Astrocyte (in vitro differentiated cells and primary cell): ENCODE measurements around the gene CSGALNACT2. TPM values are rescaled to one million over a fixed set of nuclear protein-coding genes. Genes with fewer than 3 reads are reported as not detected.

Experiments
- DNase-seq: peaks from one replicate; pipeline ENCODE4 v3.0.0-alpha.2; 2010; ENCODE audit warnings: low read depth
- FAIRE-seq: peaks from 2 replicates; lab custom pipeline; 2011; peaks lifted over from hg19 to GRCh38; lab: Jason Lieb, UNC
- H2AFZ ChIP-seq: 2 replicates; pipeline ENCODE4 v1.6.0; 2012; ENCODE audit warnings: low read depth, low read length, inconsistent platforms
- H3K27ac ChIP-seq: 2 replicates; pipeline ENCODE4 v1.5.1; 2011; ENCODE audit warnings: low read depth, low read length, inconsistent platforms
- H3K27me3 ChIP-seq: 2 replicates; pipeline ENCODE4 v1.6.0; 2011; ENCODE audit warnings: low read length, inconsistent platforms; ENCODE audit not compliant: insufficient read depth
- H3K36me3 ChIP-seq: 2 replicates; pipeline ENCODE4 v1.5.1; 2011; ENCODE audit warnings: low read length, inconsistent platforms; ENCODE audit not compliant: insufficient read depth
- H3K4me1 ChIP-seq: 2 replicates; pipeline ENCODE4 v1.5.1; 2011; ENCODE audit warnings: low read length, inconsistent platforms; ENCODE audit not compliant: insufficient read depth
- H3K4me2 ChIP-seq: 2 replicates; pipeline ENCODE4 v1.6.0; 2012; ENCODE audit warnings: low read length, inconsistent platforms
- H3K4me3 ChIP-seq: 2 replicates; pipeline ENCODE4 v1.5.1; 2011; ENCODE audit warnings: low read depth, mild to moderate bottlenecking, low read length, inconsistent platforms; ENCODE audit not compliant: insufficient read depth
- H3K79me2 ChIP-seq: 2 replicates; pipeline ENCODE4 v1.6.0; 2012; ENCODE audit warnings: mild to moderate bottlenecking, low read length, inconsistent platforms; ENCODE audit not compliant: insufficient read depth
- H3K9ac ChIP-seq: 2 replicates; pipeline ENCODE4 v1.6.0; 2012; ENCODE audit warnings: mild to moderate bottlenecking, low read length, inconsistent platforms
- H3K9me3 ChIP-seq: 2 replicates; pipeline ENCODE4 v1.5.1; 2012; ENCODE audit warnings: low read depth, mild to moderate bottlenecking, low read length, inconsistent platforms; ENCODE audit not compliant: insufficient read depth
- H4K20me1 ChIP-seq: 2 replicates; pipeline ENCODE4 v1.6.0; 2012; ENCODE audit warnings: low read length, inconsistent platforms; ENCODE audit not compliant: insufficient read depth
- H3K27ac Mint-ChIP-seq: one replicate; pipeline ENCODE4 v1.8.0; 2021; ENCODE audit warnings: mild to moderate bottlenecking, mixed read lengths; ENCODE audit not compliant: unreplicated experiment
- H3K27me3 Mint-ChIP-seq: one replicate; pipeline ENCODE4 v1.8.0; 2021; ENCODE audit warnings: low read depth, mixed read lengths; ENCODE audit not compliant: unreplicated experiment
- H3K36me3 Mint-ChIP-seq: one replicate; pipeline ENCODE4 v1.8.0; 2021; ENCODE audit warnings: low read depth, mixed read lengths; ENCODE audit not compliant: unreplicated experiment
- H3K4me1 Mint-ChIP-seq: one replicate; pipeline ENCODE4 v1.8.0; 2021; ENCODE audit warnings: low read depth, mixed read lengths; ENCODE audit not compliant: unreplicated experiment
- H3K4me3 Mint-ChIP-seq: one replicate; pipeline ENCODE4 v1.8.0; 2021; ENCODE audit warnings: mild to moderate bottlenecking, moderate library complexity, mixed read lengths; ENCODE audit not compliant: unreplicated experiment
- H3K9me3 Mint-ChIP-seq: one replicate; pipeline ENCODE4 v1.8.0; 2021; ENCODE audit warnings: mild to moderate bottlenecking, mixed read lengths; ENCODE audit not compliant: unreplicated experiment
- EZH2 ChIP-seq: IDR thresholded peaks from 2 replicates; pipeline ENCODE4 v1.6.1; 2012; ENCODE audit warnings: mild to moderate bottlenecking, low read length, inconsistent platforms; ENCODE audit not compliant: insufficient read depth
- total RNA-seq: library from RNA; stranded (reverse); gene quantifications from 2 replicates; pipeline ENCODE4 v1.2.1, GENCODE V29; 2021
- TF ChIP-seq, protein P1 (sequence below): IDR thresholded peaks from 2 replicates; pipeline ENCODE4 v1.5.1; 2011; ENCODE audit warnings: low read depth, mild to moderate bottlenecking, inconsistent platforms, low read length, moderate library complexity; ENCODE audit not compliant: insufficient read depth

CSGALNACT2 gene
- total RNA-seq, 1 donor from 2014 or later, result 28.5 TPM

GRCh38 chr10:43196981-43197833 lies 59.0 kb downstream of the CSGALNACT2 start:
- no peaks in the 10 kb centered on the region for H3K9me3 Mint-ChIP-seq
- no peaks in the 10 kb centered on the region for H3K27me3 Mint-ChIP-seq
- Histone ChIP-seq H3K9ac (no peak overlapping the region), H3K36me3 (no peaks in the 10 kb centered on the region), H3K4me2 (no peak overlapping the region), H3K79me2 (no peaks in the 10 kb centered on the region), H3K4me1 (peaks cover 2% of the 10 kb centered on the region), H3K27ac (no peak overlapping the region), H3K4me3 (no peak overlapping the region), H4K20me1 (peaks cover under 1% of the 10 kb centered on the region), H3K9me3 (no peaks in the 10 kb centered on the region), H3K27me3 (no peaks in the 10 kb centered on the region), H2AFZ (no peak overlapping the region)
- no peak for FAIRE-seq
- no peak for DNase-seq
- no peaks in the 10 kb centered on the region for H3K4me1 Mint-ChIP-seq
- H3K36me3 Mint-ChIP-seq, result peaks cover 28% of the 10 kb centered on the region
- H3K4me3 Mint-ChIP-seq, result no peak overlapping the region
- TF ChIP-seq EZH2, result no peak
- TF ChIP-seq, protein P1, sequence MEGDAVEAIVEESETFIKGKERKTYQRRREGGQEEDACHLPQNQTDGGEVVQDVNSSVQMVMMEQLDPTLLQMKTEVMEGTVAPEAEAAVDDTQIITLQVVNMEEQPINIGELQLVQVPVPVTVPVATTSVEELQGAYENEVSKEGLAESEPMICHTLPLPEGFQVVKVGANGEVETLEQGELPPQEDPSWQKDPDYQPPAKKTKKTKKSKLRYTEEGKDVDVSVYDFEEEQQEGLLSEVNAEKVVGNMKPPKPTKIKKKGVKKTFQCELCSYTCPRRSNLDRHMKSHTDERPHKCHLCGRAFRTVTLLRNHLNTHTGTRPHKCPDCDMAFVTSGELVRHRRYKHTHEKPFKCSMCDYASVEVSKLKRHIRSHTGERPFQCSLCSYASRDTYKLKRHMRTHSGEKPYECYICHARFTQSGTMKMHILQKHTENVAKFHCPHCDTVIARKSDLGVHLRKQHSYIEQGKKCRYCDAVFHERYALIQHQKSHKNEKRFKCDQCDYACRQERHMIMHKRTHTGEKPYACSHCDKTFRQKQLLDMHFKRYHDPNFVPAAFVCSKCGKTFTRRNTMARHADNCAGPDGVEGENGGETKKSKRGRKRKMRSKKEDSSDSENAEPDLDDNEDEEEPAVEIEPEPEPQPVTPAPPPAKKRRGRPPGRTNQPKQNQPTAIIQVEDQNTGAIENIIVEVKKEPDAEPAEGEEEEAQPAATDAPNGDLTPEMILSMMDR, result no peak
- H3K27ac Mint-ChIP-seq, result no peak overlapping the region

- no peaks in the 10 kb centered on the region for H3K79me2 ChIP-seq
- H3K4me3 Mint-ChIP-seq, result peak overlapping the region; percentile 57
- H4K20me1 ChIP-seq, result no peaks in the 10 kb centered on the region
- no peak overlapping the region for H2AFZ ChIP-seq
- H3K36me3 ChIP-seq, result no peaks in the 10 kb centered on the region
- DNase-seq, result no peak
- no peak overlapping the region for H3K9ac ChIP-seq
- no peaks in the 10 kb centered on the region for H3K9me3 ChIP-seq
- peaks cover 28% of the 10 kb centered on the region for H3K36me3 Mint-ChIP-seq
- no peaks in the 10 kb centered on the region for H3K27me3 Mint-ChIP-seq
- no peak overlapping the region for H3K27ac Mint-ChIP-seq
- TF ChIP-seq EZH2, result no peak
- TF ChIP-seq, protein P1, result peak; percentile 27
- no peak overlapping the region for H3K4me3 ChIP-seq
- H3K4me1 Mint-ChIP-seq, result no peaks in the 10 kb centered on the region
- H3K27me3 ChIP-seq, result no peaks in the 10 kb centered on the region
- H3K9me3 Mint-ChIP-seq, result no peaks in the 10 kb centered on the region
- H3K4me2 ChIP-seq, result no peak overlapping the region
- H3K27ac ChIP-seq, result no peak overlapping the region
- peaks cover 4% of the 10 kb centered on the region for H3K4me1 ChIP-seq
- FAIRE-seq, result no peak
Measured at GRCh38 chr10:43197834-43198681, 59.8 kb downstream of the CSGALNACT2 start.
